Measurements from ENCODE around the gene ZNF18. TPM values are rescaled to one million over a fixed set of nuclear protein-coding genes. Genes with fewer than 3 reads are reported as not detected.
A peak's percentile ranks its signal among the peaks of the same experiment; 100 is the strongest.

Gene ZNF18
- total RNA-seq, 1 donor from 2014 or later: 7.3 TPM

DNA sequence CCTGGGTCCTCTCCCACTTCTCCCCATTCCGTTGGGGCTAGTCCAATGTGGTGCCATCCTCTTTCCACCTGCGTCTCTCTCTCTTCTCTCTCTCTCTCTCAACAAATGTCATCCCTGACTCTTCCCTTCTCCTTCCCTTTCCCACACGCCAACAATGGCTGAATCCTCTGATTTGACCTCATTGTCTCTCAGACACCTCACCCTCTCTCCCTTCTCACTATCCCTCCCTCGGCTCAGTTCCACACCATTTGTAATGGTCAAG is 628 bp upstream of the ZNF18 start:
- Mint-ChIP-seq H3K36me3 (peaks cover 3% of the 10 kb centered on the region), H3K27me3 (no peaks in the 10 kb centered on the region), H3K9me3 (no peaks in the 10 kb centered on the region), H3K27ac (peak overlapping the region; percentile 94), H3K4me3 (peak overlapping the region; percentile 98), H3K4me1 (ENCODE audit: unreplicated experiment) (no peaks in the 10 kb centered on the region)
- TF ChIP-seq, protein P1, sequence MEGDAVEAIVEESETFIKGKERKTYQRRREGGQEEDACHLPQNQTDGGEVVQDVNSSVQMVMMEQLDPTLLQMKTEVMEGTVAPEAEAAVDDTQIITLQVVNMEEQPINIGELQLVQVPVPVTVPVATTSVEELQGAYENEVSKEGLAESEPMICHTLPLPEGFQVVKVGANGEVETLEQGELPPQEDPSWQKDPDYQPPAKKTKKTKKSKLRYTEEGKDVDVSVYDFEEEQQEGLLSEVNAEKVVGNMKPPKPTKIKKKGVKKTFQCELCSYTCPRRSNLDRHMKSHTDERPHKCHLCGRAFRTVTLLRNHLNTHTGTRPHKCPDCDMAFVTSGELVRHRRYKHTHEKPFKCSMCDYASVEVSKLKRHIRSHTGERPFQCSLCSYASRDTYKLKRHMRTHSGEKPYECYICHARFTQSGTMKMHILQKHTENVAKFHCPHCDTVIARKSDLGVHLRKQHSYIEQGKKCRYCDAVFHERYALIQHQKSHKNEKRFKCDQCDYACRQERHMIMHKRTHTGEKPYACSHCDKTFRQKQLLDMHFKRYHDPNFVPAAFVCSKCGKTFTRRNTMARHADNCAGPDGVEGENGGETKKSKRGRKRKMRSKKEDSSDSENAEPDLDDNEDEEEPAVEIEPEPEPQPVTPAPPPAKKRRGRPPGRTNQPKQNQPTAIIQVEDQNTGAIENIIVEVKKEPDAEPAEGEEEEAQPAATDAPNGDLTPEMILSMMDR (conservative IDR thresholded peaks at IDR 0.05): no peak
- DNase-seq (ENCODE audit: extremely low spot score, unreplicated experiment): no peak

DNA sequence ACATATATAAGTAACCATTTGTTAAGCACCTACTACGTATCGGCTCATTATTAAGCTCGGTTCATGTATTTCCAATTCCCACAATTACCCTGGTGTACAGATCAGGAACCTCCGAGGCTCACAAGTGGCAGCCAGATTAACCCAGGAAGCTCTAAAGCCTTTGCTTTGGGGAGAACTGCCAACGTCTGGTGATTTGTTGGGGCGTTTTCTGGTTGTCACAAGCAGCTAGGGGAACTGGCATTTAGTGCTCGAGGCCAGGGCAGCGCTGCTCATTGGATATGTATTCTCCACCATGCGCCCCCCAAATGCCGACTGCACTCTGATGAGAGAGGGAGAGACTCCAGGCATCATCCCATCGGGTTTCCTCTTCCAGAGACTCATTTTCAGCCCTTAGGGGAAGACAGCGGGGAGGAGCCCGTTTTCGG is 541 bp downstream of the ZNF18 start:
- Mint-ChIP-seq H3K27ac (peak overlapping the region; percentile 93), H3K9me3 (no peaks in the 10 kb centered on the region), H3K4me3 (peak overlapping the region; percentile 93), H3K27me3 (no peaks in the 10 kb centered on the region), H3K4me1 (ENCODE audit: unreplicated experiment) (no peaks in the 10 kb centered on the region), H3K36me3 (peaks cover 4% of the 10 kb centered on the region)
- TF ChIP-seq, protein P1 (conservative IDR thresholded peaks at IDR 0.05): peak; percentile 62
- no peak for DNase-seq (ENCODE audit: extremely low spot score, unreplicated experiment)

DNA sequence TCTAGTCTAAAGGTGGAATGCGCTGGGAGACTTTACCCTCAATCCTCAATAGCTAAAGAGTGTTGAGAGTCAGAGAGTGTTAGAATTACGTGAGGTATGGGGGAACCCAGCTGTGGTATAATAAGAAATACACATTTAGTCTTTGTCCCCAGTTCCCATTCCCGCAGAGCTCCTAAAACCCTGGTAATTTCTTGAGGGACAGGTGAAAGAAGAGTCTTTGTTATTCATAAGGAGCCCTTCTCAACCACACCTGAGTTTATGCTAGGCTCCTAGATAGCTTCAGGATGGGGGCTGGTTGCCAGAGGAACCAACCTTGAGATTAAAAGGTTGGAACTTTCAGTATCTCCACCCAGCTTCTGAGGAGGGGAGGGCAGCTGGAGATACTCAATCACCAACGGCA is 5.8 kb downstream of the ZNF18 start:
- Mint-ChIP-seq H3K4me3 (no peak overlapping the region), H3K27ac (no peak overlapping the region), H3K9me3 (no peaks in the 10 kb centered on the region), H3K27me3 (no peaks in the 10 kb centered on the region), H3K36me3 (peaks cover 18% of the 10 kb centered on the region), H3K4me1 (ENCODE audit: unreplicated experiment) (no peaks in the 10 kb centered on the region)
- TF ChIP-seq, protein P1 (conservative IDR thresholded peaks at IDR 0.05): no peak
- no peak for DNase-seq (ENCODE audit: extremely low spot score, unreplicated experiment)

DNA sequence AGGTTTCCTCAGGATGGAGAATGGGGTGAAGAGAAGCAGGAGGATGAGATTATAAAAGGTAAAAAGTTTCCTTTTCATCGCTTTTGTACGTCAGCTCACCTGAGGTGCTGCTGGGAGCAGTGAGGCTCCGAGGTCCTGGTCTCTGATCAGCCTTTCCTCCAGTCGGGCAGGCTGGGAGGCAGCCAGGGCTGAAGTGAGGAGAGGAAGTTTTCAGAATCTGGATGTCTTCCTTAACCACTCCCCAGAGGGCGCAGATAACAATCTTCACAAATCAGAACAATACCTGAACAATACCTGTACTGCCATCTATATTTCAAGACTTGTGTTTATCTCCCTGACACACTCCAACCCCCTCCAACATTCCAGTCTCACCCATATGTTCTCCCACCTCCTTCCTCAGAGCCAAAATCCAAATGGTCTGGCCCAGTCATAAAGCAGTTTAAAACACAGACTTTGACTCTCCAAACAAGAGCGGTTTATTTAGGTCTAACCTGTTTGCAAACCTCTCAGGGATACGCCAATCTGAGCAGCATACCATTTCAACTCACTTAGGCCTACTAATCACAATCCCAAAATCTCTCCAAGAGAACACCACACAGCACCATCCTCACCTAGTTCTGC is 6.8 kb downstream of the ZNF18 start:
- no peak for DNase-seq (ENCODE audit: extremely low spot score, unreplicated experiment)
- Mint-ChIP-seq H3K27me3 (no peaks in the 10 kb centered on the region), H3K9me3 (no peaks in the 10 kb centered on the region), H3K4me3 (no peak overlapping the region), H3K27ac (no peak overlapping the region), H3K4me1 (ENCODE audit: unreplicated experiment) (no peaks in the 10 kb centered on the region), H3K36me3 (peaks cover 18% of the 10 kb centered on the region)
- TF ChIP-seq, protein P1 (conservative IDR thresholded peaks at IDR 0.05): no peak

DNA sequence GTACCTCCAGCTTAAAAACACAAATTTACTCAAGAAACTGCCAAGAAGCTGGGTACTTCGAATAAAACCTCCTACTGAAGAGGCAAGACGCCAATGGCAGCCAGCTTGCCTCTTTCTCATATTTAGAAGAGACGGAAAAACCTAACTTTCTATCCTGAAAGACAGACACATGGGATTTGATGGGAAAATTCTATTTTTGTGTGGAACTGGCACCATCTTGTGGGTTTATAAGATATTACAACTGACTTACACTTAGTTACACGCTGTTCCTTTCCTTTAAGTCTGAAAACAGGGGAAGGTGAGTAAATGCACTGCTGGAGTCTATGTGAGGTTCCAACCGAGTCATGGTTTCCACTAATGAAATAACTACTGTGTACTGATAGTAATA is 10.3 kb downstream of the ZNF18 start:
- Mint-ChIP-seq H3K9me3 (no peaks in the 10 kb centered on the region), H3K27me3 (no peaks in the 10 kb centered on the region)
- no peak for DNase-seq (ENCODE audit: extremely low spot score, unreplicated experiment)

More for the DNA sequence above, 10.3 kb downstream of the ZNF18 start:
- no peaks in the 10 kb centered on the region for H3K4me1 Mint-ChIP-seq (ENCODE audit: unreplicated experiment)
- H3K4me3 Mint-ChIP-seq: no peak overlapping the region
- peaks cover 30% of the 10 kb centered on the region for H3K36me3 Mint-ChIP-seq
- TF ChIP-seq, protein P1 (conservative IDR thresholded peaks at IDR 0.05): peak; percentile 84
- no peak overlapping the region for H3K27ac Mint-ChIP-seq
